GM12878 (cell line): ENCODE measurements around the gene TMEM35B. TPM values are rescaled to one million over a fixed set of nuclear protein-coding genes. Genes with fewer than 3 reads are reported as not detected.

Experiments
- ATAC-seq: fragments of 200-7000 bp; cut with Tn5 transposase; 3 replicates; pipeline ENCODE4 v1.9.1; 2020; ENCODE audit warnings: mild to moderate bottlenecking, moderate library complexity
- BruUV-seq: library from RNA; stranded (reverse); fragments of 400-500 nt; replicated peaks from 2 replicates; lab custom pipeline; 2021; lab: Mats Ljungman, UMichigan
- CTCF ChIA-PET: fragments of 300-600 bp; sonication (Branson Sonifier 250); formaldehyde crosslinking; extraction: SDS; loops from one replicate; lab custom pipeline; 2021; ENCODE audit warnings: inconsistent platforms; lab: Yijun Ruan, JAX
- POLR2A ChIA-PET: fragments of 350-600 bp; formaldehyde crosslinking; extraction: SDS; loops from one replicate; lab custom pipeline; 2021; ENCODE audit warnings: inconsistent platforms; lab: Charles Lee
- RAD21 ChIA-PET: fragments of 300-600 bp; sonication (Branson Sonifier 250); formaldehyde crosslinking; loops from one replicate; lab custom pipeline; 2023; ENCODE audit warnings: antibody characterized with exemption; ENCODE audit not compliant: unreplicated experiment; lab: Charles Lee
- SMC1A ChIA-PET: fragments of 300-600 bp; sonication (Branson Sonifier 250); formaldehyde crosslinking; loops from one replicate; lab custom pipeline; 2023; ENCODE audit not compliant: unreplicated experiment, uncharacterized antibody; lab: Charles Lee
- DNase-seq: peaks from one replicate; pipeline ENCODE4 v3.0.0-alpha.2; 2011; ENCODE audit warnings: low read depth, low spot score
- FAIRE-seq: peaks from 3 replicates; lab custom pipeline; 2011; peaks lifted over from hg19 to GRCh38; lab: Jason Lieb, UNC
- H2AFZ ChIP-seq: 2 replicates; pipeline ENCODE4 v1.6.0; 2011; ENCODE audit warnings: low read depth, low read length, control low read depth; ENCODE audit not compliant: control insufficient read depth
- H3K27ac ChIP-seq: 2 replicates; pipeline ENCODE4 v1.5.1; 2011; ENCODE audit warnings: control low read depth; ENCODE audit not compliant: control insufficient read depth, insufficient read depth
- H3K27me3 ChIP-seq, 2 experiments: replicated peaks in 1 of 2; 2 replicates each; pipeline versions ENCODE4 v1.6.0 to v1.6.1; 2011; ENCODE audit warnings: low read length in 1 of 2; ENCODE audit not compliant: control insufficient read depth in 2 of 2, insufficient read depth in 2 of 2
- H3K36me3 ChIP-seq, 2 experiments: 2 replicates each; pipeline ENCODE4 v1.5.1; 2011; ENCODE audit warnings: low read length in 1 of 2; ENCODE audit not compliant: control insufficient read depth in 2 of 2, insufficient read depth in 2 of 2
- H3K4me1 ChIP-seq: 2 replicates; pipeline ENCODE4 v1.6.1; 2011; ENCODE audit warnings: mild to moderate bottlenecking, low read length, moderate library complexity, mixed read lengths; ENCODE audit not compliant: control insufficient read depth, insufficient read depth
- H3K4me2 ChIP-seq: 2 replicates; pipeline ENCODE4 v1.6.0; 2011; ENCODE audit warnings: control low read depth; ENCODE audit not compliant: control insufficient read depth, insufficient read depth
- H3K4me3 ChIP-seq: fragments of 200-600 bp; sonication (generic); 2 replicates; pipeline ENCODE4 v1.5.1; 2016
- H3K79me2 ChIP-seq: 2 replicates; pipeline ENCODE4 v1.6.0; 2011; ENCODE audit warnings: low read length; ENCODE audit not compliant: control insufficient read depth, insufficient read depth
- H3K9ac ChIP-seq: 2 replicates; pipeline ENCODE4 v1.8.0; 2011; ENCODE audit warnings: low read length, control low read depth, mixed read lengths; ENCODE audit not compliant: control insufficient read depth, insufficient read depth
- H3K9me3 ChIP-seq: replicated peaks from 3 replicates; pipeline ENCODE4 v1.5.1; 2011; ENCODE audit warnings: mild to moderate bottlenecking, low read length; ENCODE audit not compliant: control insufficient read depth, insufficient read depth
- H4K20me1 ChIP-seq: 2 replicates; pipeline ENCODE4 v1.6.0; 2011; ENCODE audit not compliant: control insufficient read depth, insufficient read depth
- CBX5 ChIP-seq: sonication (generic); IDR thresholded peaks from 2 replicates; pipeline ENCODE4 v1.6.1; 2016; ENCODE audit warnings: low read depth, moderate library complexity, mild to moderate bottlenecking, inconsistent platforms
- EZH2 ChIP-seq: IDR thresholded peaks from 2 replicates; pipeline ENCODE4 v1.6.1; 2012; ENCODE audit warnings: low read depth, mild to moderate bottlenecking, control low read depth, inconsistent platforms, low read length, borderline replicate concordance; ENCODE audit not compliant: control insufficient read depth
- JUNB ChIP-seq: IDR thresholded peaks from 2 replicates; pipeline ENCODE4 v1.6.1; 2016; ENCODE audit warnings: antibody characterized with exemption, mild to moderate bottlenecking
- JUND ChIP-seq: IDR thresholded peaks from 2 replicates; pipeline ENCODE4 v1.6.1; 2012; ENCODE audit warnings: low read depth, mild to moderate bottlenecking, low read length, improper control_type of control experiment, moderate library complexity
- TCF3 ChIP-seq: IDR thresholded peaks from 2 replicates; pipeline ENCODE4 v1.6.1; 2012; ENCODE audit warnings: low read depth, mild to moderate bottlenecking, low read length, borderline replicate concordance; ENCODE audit not compliant: insufficient read depth
- WRNIP1 ChIP-seq: IDR thresholded peaks from 2 replicates; pipeline ENCODE4 v1.6.1; 2011; ENCODE audit warnings: low read depth, low read length, improper control_type of control experiment, borderline replicate concordance
- ZBED1 ChIP-seq: IDR thresholded peaks from 2 replicates; pipeline ENCODE4 v1.6.1; 2016; ENCODE audit warnings: borderline replicate concordance
- WGBS: methylation state at CpG from one replicate; pipeline ENCODE4 v1.1.6; 2016; ENCODE audit warnings: low lambda C conversion rate; ENCODE audit not compliant: insufficient replicate concordance, insufficient coverage; ENCODE audit errors: missing lambda C conversion rate; 5-methylcytosine and 5-hydroxymethylcytosine counted together
- in situ Hi-C: fragments of 300-500 bp; cut with MboI; formaldehyde crosslinking; loops from 9 replicates; pipeline ENCODE4 v1.14.3; 2018; ENCODE audit warnings: mixed read lengths
- intact Hi-C: fragments of 100-400 bp; cut with micrococcal nuclease; formaldehyde crosslinking; loops from one replicate; pipeline ENCODE4 v1.14.2; 2022; ENCODE audit not compliant: unreplicated experiment
- polyA plus RNA-seq, 11 experiments: library from polyadenylated mRNA; depleted of rRNA in 4 of 11; unstranded in 6 of 11; stranded (reverse) in 5 of 11; fragments of >200 nt; fragmentation: Nextera tagmentation in 4 of 11; fragmentation: Illumina TruSeq in 1 of 11; extraction: Ambion mirVana in 4 of 11; extraction: Trizol in 1 of 11; gene quantifications; 1 replicate in 1 of 11; 2 replicates in 10 of 11; pipeline versions ENCODE4 v1.2.1 to v1.2.3, GENCODE V29; 2011 to 2016; ENCODE audit warnings: inconsistent platforms in 2 of 11, missing spikeins in 2 of 11, low read depth in 1 of 11
- total RNA-seq, 4 experiments: library from RNA; depleted of rRNA in 3 of 4; stranded (reverse); fragments of >200 nt in 3 of 4; fragmentation: Illumina TruSeq in 1 of 4; extraction: Trizol in 1 of 4; gene quantifications; 2 replicates each; pipeline versions ENCODE4 v1.2.1 to v1.2.3, GENCODE V29; 2013 to 2021

TMEM35B gene
- total and polyA plus RNA-seq, 10 of the 15 experiments (the other 5 are each of a cell fraction or from before 2014, with no cell fraction given) = 14.8 to 138 (median 32.8) TPM

- H3K4me1 ChIP-seq = peaks cover 4% of the 10 kb centered on the region
- CTCF ChIA-PET = interaction anchor here (1.0 kb wide), 1 partner anchor 123 kb away, joined by 4 read pairs; no protein-coding TSS in a partner anchor
- H4K20me1 ChIP-seq = no peaks in the 10 kb centered on the region; the same call in 1 of the 2 replicates
- in situ Hi-C loops (no loop called here), intact Hi-C loops (no loop called here)
- FAIRE-seq (no peak), DNase-seq (no peak), ATAC-seq (no peak)
- POLR2A ChIA-PET = interaction anchor here (1.2 kb wide), 1 partner anchor 9 kb away, joined by 3 read pairs; no protein-coding TSS in a partner anchor
- H2AFZ ChIP-seq = no peak overlapping the region
- H3K4me3 ChIP-seq = no peak overlapping the region
- RAD21 ChIA-PET = no interaction called here
- no TSS peak for BruUV-seq
- 96% methylated on average over 6 of the region's 6 CpGs for WGBS
- no peaks in the 10 kb centered on the region for H3K27me3 ChIP-seq
- H3K4me2 ChIP-seq = no peak overlapping the region
- TF ChIP-seq CBX5 (no peak), ZBED1 (no peak)
- H3K27ac ChIP-seq = no peak overlapping the region
- H3K79me2 ChIP-seq = no peaks in the 10 kb centered on the region
- SMC1A ChIA-PET = interaction anchor here (1.1 to 1.7 kb wide), 2 partner anchors 8 to 10 kb away, joined by 3 to 5 read pairs; no protein-coding TSS in a partner anchor
- no peak overlapping the region for H3K9ac ChIP-seq
- no peaks in the 10 kb centered on the region for H3K9me3 ChIP-seq
- no peaks in the 10 kb centered on the region for H3K36me3 ChIP-seq
These were observed 9.4 kb downstream of the TMEM35B start for GRCh38 chr1:34975771-34976170.

- in situ Hi-C loops = no loop called here
- Histone ChIP-seq H3K9ac (no peak overlapping the region), H2AFZ (no peak overlapping the region), H3K4me2 (no peak overlapping the region), H4K20me1 (no peaks in the 10 kb centered on the region; the same call in 1 of the 2 replicates), H3K27me3 (no peaks in the 10 kb centered on the region), H3K36me3 (no peaks in the 10 kb centered on the region), H3K27ac (no peak overlapping the region), H3K4me3 (no peak overlapping the region), H3K79me2 (no peaks in the 10 kb centered on the region), H3K4me1 (no peaks in the 10 kb centered on the region), H3K9me3 (no peaks in the 10 kb centered on the region)
- CTCF ChIA-PET = interaction anchor here (1.0 kb wide), 2 partner anchors 109 to 123 kb away, joined by 3 to 4 read pairs; no protein-coding TSS in a partner anchor
- TF ChIP-seq JUNB = no peak
- TF ChIP-seq EZH2 = no peak
- no peak for TF ChIP-seq TCF3
- TF ChIP-seq JUND = no peak
- no peak for TF ChIP-seq WRNIP1
- ATAC-seq (no peak), FAIRE-seq (no peak), DNase-seq (no peak)
- SMC1A ChIA-PET = interaction anchor here (1.1 to 1.7 kb wide), 2 partner anchors 9 to 11 kb away, joined by 3 to 5 read pairs; no protein-coding TSS in a partner anchor
- 69% methylated on average over 3 of the region's 3 CpGs for WGBS
- POLR2A ChIA-PET = interaction anchor here (1.2 kb wide), 1 partner anchor 9 kb away, joined by 3 read pairs; no protein-coding TSS in a partner anchor
- no TSS peak for BruUV-seq
- intact Hi-C loops = no loop called here
- RAD21 ChIA-PET = no interaction called here
These were observed 9.8 kb downstream of the TMEM35B start for GRCh38 chr1:34975338-34975737.
